HG02642 (cell line): Measurements from ENCODE around the gene GIT2.

Experiments used
- ATAC-seq: cut with Tn5 transposase; IDR thresholded peaks from one replicate; pipeline ENCODE4 v1.9.1; 2021; ENCODE audit warnings: mild to moderate bottlenecking; ENCODE audit not compliant: unreplicated experiment, poor library complexity

The GIT2 gene

DNA sequence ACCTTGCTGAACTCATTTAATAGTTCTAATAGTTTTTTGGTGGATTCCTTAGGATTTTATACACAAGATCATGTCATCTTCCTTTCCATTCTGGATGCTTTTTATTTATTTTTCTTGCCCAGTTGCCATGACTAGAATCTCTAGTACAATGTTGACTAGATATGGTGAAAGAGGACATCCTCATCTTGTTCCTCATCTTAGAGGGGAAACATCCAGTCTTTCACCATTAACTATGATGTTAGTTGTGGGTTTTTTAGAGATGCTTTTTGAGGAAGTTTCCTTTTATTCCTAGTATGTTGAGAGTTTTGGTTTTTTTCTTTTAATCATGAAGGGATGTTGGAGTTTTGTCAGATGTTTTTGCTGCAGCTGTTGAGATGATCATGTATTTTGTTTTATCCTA lies 11.7 kb upstream of the GIT2 start:
- ATAC-seq = no peak

GRCh38 chr12:110006115-110006514 lies 9.9 kb upstream of the GIT2 start:
- no peak for ATAC-seq

DNA sequence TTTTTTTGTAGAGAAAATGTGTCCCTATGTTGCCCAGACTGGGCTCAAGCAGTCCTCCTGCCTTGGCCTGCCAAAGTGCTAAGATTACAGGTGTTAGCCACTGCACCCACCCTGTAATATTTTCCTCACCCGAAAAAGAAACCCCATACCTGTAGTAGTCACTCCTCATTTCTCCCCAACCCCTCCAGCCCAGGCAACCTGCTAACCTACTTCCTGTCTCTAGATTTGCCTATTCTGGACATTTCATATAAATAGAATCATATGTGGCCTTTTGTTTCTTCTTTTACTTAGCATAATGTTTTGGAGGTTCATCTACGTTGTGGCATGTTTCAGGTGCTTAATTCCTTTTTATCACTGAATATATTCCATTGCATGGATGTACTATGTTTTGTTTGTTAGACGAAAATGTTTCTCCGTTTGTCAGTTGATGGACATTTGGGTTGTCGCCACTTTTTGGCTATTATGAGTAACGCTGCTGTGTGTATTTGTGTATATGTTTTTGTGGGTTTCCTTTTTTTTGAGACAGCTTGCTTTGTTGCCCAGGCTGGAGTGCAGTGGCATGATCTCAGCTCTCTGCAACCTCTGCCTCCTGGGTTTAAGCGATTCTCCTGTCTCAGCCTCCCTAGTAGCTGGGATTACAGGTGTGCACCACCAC lies 9.3 kb upstream of the GIT2 start:
- ATAC-seq = no peak

GRCh38 chr12:110004598-110004997 lies 8.4 kb upstream of the GIT2 start:
- ATAC-seq = no peak

DNA sequence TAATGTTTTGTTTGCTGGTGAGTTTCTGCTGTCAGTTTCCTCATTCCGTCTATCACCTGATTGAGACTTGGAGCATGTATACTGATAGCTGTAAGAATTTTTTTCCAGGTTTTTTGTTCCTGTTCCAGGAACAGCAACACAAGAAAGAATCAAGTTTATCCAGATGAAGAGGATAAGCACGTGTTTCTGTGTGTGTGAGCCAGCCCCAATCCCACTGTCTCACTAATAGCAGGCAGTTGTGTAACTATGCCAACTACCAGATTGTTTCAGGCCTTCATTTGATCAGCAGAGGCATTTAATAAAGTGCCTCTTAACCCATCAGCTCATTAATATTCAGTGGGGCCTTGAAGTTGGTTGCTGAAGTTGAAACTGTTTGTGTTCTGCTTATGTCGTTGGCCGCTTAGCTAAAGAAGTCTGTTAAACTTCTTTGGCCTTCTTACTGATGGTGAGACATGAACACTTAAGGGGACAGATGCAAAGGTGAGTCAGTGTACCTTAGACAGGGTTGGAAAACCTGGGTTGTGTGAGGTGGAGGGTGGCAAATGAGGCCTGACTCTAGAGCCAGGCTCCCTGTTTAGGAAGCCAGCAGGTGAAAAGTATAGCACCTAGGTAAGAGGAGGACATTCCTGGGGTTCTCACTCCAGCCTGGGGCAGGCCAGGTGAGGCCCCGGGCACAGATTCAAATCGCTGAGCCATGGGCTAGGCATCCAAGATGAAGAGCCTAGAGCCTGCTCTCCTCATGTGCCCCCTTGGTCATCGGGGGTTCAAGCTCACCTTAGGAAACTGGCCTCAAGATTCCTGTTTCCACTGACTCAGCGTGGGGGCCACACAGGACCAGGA lies 6.7 kb upstream of the GIT2 start:
- no peak for ATAC-seq

DNA sequence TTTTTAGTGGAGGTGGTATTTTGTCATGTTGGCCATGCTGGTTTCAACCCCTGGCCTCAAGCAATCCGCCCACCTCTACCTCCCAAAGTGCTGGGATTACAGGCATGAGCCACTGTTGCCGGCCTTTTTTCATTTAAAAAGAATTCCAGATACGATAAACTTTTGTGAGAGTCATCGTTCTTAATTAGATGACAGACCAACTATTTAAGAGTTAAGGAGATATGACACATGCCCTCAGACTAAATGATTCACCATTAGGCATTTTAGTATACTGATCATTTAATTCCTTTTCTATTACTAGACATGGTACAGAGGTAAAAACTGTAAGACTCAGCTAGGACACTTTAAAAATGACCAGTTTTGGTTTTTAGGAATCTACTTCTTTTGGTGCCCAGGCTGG lies 5.4 kb upstream of the GIT2 start:
- no peak for ATAC-seq

DNA sequence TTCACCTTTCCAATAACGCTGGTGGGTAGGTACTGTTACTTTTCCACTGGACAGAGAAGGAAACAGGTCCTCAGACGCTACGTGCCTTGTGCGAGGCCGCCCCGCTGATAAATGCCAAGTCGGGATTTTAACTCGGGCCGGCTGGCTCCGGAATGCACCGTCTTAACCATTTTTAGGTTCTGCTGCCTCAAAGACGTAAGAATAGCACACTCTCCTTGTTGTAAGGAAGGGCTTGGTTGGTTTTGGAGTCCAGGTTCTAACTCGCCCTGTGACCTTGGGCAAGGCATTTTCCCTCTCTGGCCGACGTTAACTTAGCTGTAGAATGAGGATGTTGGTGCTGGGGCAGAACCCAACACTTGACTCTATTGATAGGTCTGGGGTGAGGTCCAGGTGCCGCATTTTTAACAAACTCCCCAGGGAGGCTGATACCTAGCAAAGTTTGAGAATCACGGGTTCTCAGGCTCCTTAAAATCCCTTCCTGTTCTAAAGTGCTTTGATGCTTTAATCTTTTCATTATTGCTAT lies 3.9 kb upstream of the GIT2 start:
- ATAC-seq = no peak

- ATAC-seq = no peak
Measured at GRCh38 chr12:109999649-109999971, 3.4 kb upstream of the GIT2 start.

DNA sequence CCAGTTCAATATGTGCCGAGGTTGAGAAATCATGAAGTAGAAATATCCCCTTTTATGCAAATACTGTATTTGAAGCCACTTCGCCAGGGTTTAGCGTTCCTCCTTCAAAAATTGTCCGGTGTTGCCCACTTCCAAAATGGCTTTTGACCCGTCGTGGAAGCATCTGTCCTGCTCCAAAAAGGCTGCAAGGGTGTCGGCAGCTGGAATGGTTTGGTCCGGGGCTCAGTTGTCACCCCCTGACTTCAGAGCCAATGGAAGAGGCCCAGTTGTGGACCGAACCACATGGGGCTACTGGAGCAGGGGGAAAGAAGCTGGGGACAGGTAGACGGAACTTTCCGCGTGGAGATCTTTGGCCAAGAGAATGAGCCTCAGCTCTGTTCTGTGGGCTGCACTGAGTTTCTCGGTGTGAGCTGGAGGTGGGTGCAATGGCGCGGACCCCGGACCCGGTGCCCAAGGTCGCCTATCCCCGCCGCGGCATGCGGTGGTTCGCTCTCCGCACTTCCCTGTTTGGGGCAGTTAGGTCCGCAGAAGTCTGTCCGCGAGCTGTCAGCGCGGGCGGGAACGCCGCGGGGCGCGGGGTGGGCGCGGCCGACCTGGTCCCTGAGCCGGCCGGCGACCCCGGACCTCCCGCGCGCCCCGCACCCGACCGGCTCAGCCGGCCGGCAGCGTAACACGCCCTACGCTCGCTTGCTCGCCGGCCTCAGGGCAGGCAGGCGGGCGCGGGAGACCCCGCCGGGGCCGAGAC lies 2.9 kb upstream of the GIT2 start, which contains the start of gene ANKRD13A:
Gene ANKRD13A, plus strand, starts transcription at position 527 of the 745 bp plus-strand sequence. CDS start 259 bp downstream, outside the sequence.
- peak; percentile 61 for ATAC-seq

- no peak for ATAC-seq
Measured at GRCh38 chr12:109998241-109998903, 2.2 kb upstream of the GIT2 start.

DNA sequence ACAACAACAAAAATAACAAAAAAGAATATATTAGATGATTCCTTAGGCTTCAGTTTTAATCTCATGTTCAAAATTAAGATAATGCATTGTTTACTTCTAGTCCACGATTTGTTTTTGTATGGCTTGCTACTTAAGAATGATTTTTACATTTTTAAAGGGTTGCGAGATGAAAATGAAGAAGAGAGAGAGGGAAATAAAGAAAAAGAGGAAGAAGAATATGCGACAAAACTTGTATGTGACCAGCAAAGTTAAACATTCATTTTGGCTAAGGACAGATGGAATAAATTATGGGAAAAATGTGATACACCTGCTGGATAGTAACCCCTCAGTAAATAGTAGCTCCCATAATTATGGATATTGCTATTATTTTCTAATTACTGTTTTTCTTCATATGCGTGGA lies 1.2 kb upstream of the GIT2 start:
- ATAC-seq = no peak

GRCh38 chr12:109996483-109996853 lies 300 bp upstream of the GIT2 start:
- ATAC-seq = no peak

- no peak for ATAC-seq
Measured at GRCh38 chr12:109995361-109995685, 845 bp downstream of the GIT2 start.

DNA sequence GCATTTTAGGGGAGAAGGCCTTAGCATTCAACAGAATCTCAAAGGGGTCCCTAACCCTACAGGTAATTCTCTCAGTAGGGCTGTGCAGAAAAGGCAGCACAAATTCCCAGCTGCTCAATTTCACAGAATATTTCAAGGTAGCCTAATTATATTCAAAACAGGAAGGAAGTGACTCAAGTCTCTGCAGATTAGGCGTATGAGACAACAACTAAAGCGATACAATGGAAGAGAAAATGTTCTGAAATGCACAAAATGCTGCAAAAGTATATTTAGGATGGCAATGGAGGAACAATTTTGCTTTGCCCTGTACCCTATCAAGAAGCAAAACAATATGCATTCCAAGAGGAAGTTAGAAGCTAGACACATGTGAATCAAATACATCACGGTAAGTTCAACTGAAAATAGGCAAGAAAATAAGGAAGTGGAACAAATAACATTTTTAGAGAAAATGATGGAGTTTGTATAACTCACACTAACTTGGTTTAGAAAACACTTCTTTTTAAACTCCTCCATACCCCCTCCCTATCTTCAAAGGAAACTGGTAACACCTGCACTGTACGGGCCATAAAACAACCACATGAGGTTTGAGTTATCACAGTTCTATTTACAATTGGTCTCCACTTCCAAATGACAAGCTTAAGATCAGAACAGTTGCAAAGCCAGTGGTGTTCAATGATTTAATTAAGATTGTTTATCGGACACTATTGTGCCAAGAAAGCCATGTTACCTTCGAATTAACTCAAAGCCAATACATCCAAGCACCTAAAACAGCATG lies 1.6 kb downstream of the GIT2 start:
- no peak for ATAC-seq

DNA sequence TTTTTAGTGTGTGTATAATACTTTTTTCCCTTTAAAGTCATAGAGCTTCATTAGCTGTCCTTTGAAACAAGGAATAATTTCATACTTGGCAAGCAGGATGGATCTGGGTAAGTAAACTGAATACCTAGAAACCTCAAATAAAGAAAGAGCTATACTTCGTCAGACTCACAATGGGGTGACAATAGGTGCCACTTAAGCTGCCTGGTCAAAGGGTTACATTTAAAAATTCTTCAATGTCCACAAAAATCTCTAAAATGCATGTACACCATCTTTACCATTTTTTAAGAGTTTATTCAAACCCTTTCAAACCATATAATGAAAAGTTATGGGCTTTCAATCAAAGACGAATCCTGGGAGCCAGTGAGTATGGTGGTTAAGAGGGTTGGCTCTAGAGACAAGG lies 3.1 kb downstream of the GIT2 start:
- no peak for ATAC-seq

DNA sequence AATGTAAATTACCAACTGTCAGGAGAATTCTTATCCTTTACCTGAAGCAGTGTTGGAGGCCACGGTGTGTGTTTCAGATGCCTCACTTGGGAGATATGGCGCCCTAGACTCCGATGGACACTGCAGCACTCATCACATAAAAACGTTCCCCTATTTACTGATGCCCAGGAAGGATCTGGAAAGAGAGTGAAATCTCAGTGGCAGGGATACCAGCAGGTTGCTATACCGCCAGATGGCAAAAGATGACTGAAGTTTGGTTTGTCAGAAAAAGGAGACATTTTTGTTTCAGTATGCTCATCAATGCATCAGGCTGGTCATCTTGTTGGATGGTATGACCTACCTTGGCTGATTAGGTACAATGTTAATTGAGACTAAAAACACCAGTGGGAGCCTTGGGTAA lies 4.6 kb downstream of the GIT2 start:
- ATAC-seq = no peak

DNA sequence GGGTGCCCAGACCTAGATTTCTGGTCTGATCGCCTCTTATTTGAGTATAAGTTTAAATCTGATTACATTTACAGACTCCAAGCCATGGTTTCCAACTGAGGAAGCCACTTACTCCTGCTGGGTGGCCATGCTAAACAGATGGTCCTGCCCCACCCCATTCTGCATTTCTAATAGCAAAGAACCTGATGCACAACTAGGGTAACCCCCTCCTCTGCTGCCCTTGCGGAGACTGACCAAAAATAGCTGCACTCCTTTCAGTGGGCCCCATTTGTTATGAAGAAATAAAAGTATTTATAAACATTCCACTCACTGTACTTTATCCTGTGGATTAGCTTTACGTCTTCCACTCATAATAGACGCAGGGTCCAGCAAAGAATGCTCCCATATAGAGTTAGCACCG lies 6.8 kb downstream of the GIT2 start:
- no peak for ATAC-seq

GRCh38 chr12:109988903-109989302 lies 7.3 kb downstream of the GIT2 start:
- no peak for ATAC-seq

- no peak for ATAC-seq
Measured at GRCh38 chr12:109988274-109988673, 7.9 kb downstream of the GIT2 start.

DNA sequence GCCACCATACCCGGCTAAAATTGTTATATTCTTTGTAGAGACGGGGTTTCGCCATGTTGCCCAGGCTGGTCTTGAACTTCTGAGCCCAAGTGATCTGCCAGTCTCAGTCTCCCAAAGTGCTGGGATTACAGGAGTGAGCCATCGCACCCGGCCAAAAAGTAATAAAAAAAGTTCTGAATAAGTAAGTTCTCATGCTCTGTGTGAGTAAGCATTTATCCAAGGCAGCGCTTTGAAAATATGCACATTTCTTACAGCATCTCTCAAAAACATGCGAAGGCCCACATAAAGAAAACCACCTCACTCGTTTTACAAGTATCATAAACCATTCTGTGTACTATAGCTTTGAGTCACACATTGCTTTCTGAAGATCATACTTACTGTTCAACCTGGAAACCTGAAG lies 8.6 kb downstream of the GIT2 start:
- no peak for ATAC-seq
